ENCODE data around the gene TOX2. TPM values are rescaled to one million over a fixed set of nuclear protein-coding genes. Genes with fewer than 3 reads are reported as not detected.

Gene TOX2
- total RNA-seq, 2 experiments from 2014 or later, result 1.5 to 1.7 TPM

DNA sequence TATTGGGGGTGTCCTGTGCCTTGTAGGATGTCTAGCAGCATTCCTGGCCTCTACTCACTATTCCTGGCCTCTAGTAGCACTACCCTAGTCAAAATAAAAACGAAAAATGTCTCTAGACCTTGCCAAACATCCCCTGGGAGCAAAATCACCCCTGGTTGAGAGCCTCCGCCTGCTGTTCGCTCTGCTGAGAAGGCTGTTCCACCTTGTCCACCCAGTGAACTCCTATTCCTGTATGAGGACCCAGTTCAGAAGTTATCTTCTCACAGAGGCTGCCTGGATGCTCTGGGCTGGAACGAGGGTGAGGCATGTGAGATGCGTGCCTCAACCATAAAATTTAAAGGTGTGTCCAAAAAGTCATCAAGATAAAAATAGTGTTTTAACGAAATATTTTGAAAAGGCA, 101.9 kb downstream of the TOX2 start:
- no peak for ATAC-seq
- no peak overlapping the region for H3K27ac Mint-ChIP-seq

DNA sequence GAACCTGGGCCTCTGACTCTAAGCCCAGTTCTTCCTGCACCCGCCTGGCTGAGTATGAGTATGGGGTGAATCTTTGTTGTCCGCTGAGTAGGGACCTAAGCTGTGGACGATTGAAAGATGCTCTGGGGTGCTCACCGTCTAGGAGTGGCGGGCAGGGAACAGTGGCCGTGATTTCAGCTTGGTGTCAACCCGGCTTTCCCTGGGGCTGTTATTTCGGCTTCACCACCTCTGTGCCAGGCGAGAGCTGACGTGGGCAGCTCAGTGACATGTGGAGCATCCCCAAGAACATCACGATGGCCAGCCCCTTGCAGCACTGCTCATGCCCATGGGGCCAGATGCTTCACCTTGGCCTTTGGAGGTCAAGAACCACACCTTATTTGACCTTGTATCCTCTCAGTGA, 102.6 kb downstream of the TOX2 start:
- ATAC-seq (no peak), DNase-seq (no peak)
- intact Hi-C loops (cut with micrococcal nuclease), result no loop called here
- Mint-ChIP-seq H3K36me3 (ENCODE audit: low read depth) (no peaks in the 10 kb centered on the region), H3K27ac (no peak overlapping the region), H3K4me3 (no peak overlapping the region), H3K9me3 (no peaks in the 10 kb centered on the region), H3K27me3 (peaks cover 8% of the 10 kb centered on the region), H3K4me1 (ENCODE audit: low read depth) (peaks cover 21% of the 10 kb centered on the region)
- TF ChIP-seq, protein P1, sequence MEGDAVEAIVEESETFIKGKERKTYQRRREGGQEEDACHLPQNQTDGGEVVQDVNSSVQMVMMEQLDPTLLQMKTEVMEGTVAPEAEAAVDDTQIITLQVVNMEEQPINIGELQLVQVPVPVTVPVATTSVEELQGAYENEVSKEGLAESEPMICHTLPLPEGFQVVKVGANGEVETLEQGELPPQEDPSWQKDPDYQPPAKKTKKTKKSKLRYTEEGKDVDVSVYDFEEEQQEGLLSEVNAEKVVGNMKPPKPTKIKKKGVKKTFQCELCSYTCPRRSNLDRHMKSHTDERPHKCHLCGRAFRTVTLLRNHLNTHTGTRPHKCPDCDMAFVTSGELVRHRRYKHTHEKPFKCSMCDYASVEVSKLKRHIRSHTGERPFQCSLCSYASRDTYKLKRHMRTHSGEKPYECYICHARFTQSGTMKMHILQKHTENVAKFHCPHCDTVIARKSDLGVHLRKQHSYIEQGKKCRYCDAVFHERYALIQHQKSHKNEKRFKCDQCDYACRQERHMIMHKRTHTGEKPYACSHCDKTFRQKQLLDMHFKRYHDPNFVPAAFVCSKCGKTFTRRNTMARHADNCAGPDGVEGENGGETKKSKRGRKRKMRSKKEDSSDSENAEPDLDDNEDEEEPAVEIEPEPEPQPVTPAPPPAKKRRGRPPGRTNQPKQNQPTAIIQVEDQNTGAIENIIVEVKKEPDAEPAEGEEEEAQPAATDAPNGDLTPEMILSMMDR (IDR thresholded peaks at IDR 0.05), result no peak
- CTCF ChIA-PET, result interaction anchor here (1.0 kb wide), 1 partner anchor 43 kb away, joined by 3 read pairs; no protein-coding TSS in a partner anchor
- POLR2A ChIA-PET, result no interaction called here

More for the DNA sequence above, 101.9 kb downstream of the TOX2 start:
- no peak for DNase-seq
- H3K4me1 Mint-ChIP-seq (ENCODE audit: low read depth), result peaks cover 27% of the 10 kb centered on the region
- no peaks in the 10 kb centered on the region for H3K36me3 Mint-ChIP-seq (ENCODE audit: low read depth)
- TF ChIP-seq, protein P1 (IDR thresholded peaks at IDR 0.05), result no peak
- intact Hi-C loops (cut with micrococcal nuclease), result no loop called here
- ChIA-PET POLR2A (no interaction called here), CTCF (no interaction called here)
- no peaks in the 10 kb centered on the region for H3K9me3 Mint-ChIP-seq
- H3K27me3 Mint-ChIP-seq, result peaks cover 9% of the 10 kb centered on the region
- no peak overlapping the region for H3K4me3 Mint-ChIP-seq

DNA sequence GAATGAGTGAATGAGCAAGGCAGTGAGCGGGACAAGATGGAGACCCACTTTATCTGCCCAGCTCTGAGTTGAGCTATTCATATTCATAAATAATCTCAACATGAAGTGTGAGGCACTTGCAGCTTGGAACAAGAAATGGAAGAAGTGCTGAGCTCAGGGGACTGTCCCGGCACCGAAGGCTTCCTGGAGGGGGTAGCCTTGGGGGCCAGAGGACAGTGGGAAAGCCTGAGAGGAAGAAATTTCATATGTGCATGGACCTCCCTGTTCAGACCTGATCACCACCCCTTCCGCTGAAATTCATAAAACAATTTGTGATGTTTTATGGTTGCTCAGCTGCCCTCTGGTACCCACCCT, 103.2 kb downstream of the TOX2 start:
- peaks cover 21% of the 10 kb centered on the region for H3K4me1 Mint-ChIP-seq (ENCODE audit: low read depth)
- intact Hi-C loops (cut with micrococcal nuclease), result no loop called here
- no peaks in the 10 kb centered on the region for H3K9me3 Mint-ChIP-seq
- ChIA-PET CTCF (interaction anchor here (1.0 to 1.5 kb wide), 2 partner anchors 38 to 42 kb away, joined by 3 read pairs; no protein-coding TSS in a partner anchor), POLR2A (no interaction called here)
- TF ChIP-seq, protein P1 (IDR thresholded peaks at IDR 0.05), result no peak
- no peak overlapping the region for H3K4me3 Mint-ChIP-seq
- H3K27ac Mint-ChIP-seq, result no peak overlapping the region
- no peaks in the 10 kb centered on the region for H3K36me3 Mint-ChIP-seq (ENCODE audit: low read depth)
- peaks cover 7% of the 10 kb centered on the region for H3K27me3 Mint-ChIP-seq
- ATAC-seq (no peak), DNase-seq (no peak)

DNA sequence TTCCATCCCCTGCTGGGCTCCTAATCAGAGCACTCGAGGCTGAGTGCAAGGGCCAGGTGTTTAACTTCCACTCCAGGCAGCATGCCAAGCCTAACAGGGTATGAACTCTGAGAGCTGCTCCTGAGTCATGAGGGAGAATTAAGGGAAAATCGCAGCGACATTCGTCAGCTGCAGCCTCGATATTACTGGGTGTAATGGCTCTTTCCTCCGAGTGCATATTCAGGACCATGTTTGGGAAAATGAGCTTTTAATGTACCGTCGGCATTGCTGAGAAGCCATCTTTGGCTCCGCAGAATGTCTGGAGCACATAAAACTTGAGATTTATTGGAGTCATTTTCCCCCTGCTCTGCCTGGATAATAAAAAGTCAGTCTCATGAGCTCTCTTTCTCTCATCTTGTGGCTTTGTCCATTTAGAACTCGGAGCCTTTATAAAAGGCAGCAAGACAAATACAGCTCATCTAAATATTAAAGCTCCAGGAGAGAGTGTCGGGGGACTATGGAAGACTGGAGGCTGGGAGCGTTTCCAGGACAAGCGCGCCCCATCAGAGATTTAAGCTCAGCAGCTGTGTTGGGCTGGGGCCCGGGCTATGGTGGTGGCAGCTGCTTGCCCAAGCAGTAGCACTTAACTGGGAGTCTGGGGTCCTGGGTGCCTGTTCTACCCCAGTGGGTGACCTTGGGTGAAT, 103.7 kb downstream of the TOX2 start:
- TF ChIP-seq, protein P1 (IDR thresholded peaks at IDR 0.05), result no peak

DNA sequence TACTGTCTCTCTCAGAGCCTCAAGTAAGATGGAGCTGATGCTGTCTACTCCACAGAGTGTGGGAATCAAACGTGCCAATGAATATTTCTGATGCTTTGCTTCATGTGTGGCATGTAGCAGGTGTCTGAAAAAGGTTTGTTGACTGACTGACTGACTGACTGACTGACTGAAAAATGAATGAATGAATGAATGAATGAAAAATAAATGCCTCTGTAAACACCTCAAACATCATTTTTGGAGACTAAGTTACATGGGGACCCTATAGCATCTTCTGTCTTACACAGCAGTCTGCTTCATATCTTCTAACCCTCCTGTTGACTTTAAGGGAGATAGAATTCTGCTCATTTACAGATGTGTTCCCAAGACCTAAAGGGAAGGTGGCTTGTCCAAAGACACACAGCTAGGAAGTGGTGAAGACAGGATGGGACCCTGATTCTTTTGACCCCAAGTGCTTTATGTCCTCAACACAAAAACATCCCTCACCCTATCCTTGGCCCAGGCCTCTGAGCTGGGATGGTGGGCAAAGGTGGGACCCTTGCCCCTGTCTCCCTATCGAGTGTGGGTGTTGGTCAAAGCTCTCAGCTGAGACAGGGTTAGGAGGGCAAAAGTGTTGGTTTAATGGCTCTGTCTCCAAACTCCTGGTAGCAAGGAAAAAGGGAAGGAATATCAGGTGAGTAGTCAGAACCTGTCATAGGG, 104.4 kb downstream of the TOX2 start:
- DNase-seq (no peak), ATAC-seq (no peak)
- Mint-ChIP-seq H3K9me3 (no peaks in the 10 kb centered on the region), H3K36me3 (ENCODE audit: low read depth) (no peaks in the 10 kb centered on the region), H3K4me1 (ENCODE audit: low read depth) (peaks cover 21% of the 10 kb centered on the region), H3K4me3 (peak overlapping the region; percentile 48), H3K27me3 (peaks cover 8% of the 10 kb centered on the region), H3K27ac (peak overlapping the region; percentile 77)
- TF ChIP-seq, protein P1 (IDR thresholded peaks at IDR 0.05), result no peak
- POLR2A ChIA-PET, result interaction anchor here (0.8 to 1.3 kb wide), 2 partner anchors 21 to 64 kb away, joined by 3 read pairs; no protein-coding TSS in a partner anchor
- intact Hi-C loops (cut with micrococcal nuclease), result no loop called here
- CTCF ChIA-PET, result interaction anchor here (0.8 to 1.5 kb wide), 5 partner anchors 14 to 179 kb away, joined by 3 read pairs; no protein-coding TSS in a partner anchor

More for the DNA sequence above, 103.7 kb downstream of the TOX2 start:
- Mint-ChIP-seq H3K4me1 (ENCODE audit: low read depth) (peaks cover 21% of the 10 kb centered on the region), H3K27me3 (peaks cover 8% of the 10 kb centered on the region), H3K27ac (no peak overlapping the region), H3K36me3 (ENCODE audit: low read depth) (no peaks in the 10 kb centered on the region), H3K4me3 (no peak overlapping the region), H3K9me3 (no peaks in the 10 kb centered on the region)
- intact Hi-C loops (cut with micrococcal nuclease), result no loop called here
- no peak for ATAC-seq
- CTCF ChIA-PET, result interaction anchor here (0.9 to 1.5 kb wide), 4 partner anchors 13 to 178 kb away, joined by 3 read pairs; no protein-coding TSS in a partner anchor
- POLR2A ChIA-PET, result interaction anchor here (1.3 kb wide), 1 partner anchor 64 kb away, joined by 3 read pairs; no protein-coding TSS in a partner anchor
- no peak for DNase-seq

Measured in activated CD8-positive, alpha-beta T cell treated with anti-CD3 and anti-CD28 coated beads for 36 hours (primary cell).